ENCODE results near the gene KRT4.

The KRT4 gene

DNA sequence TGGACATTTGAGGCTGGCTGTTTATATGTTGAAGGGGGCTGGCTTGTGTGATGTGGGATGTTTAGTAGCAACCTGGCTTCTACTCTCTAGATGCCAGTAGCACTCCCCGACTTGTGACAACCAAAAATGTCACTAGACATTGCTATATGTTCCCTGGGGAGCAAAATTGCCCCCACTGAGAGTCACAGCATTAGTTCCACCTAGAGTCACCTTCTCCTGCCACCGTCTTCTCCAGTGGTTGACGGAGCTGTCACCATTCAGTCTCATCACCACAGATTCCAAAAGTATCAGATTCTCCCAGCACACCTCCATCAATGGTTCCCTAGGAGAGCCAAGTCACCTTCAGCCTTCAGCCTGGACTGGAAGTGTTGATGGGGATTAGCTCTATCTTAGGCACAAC lies 29.0 kb downstream of the KRT4 start:
- Histone ChIP-seq H3K36me3 (ENCODE audit: insufficient read depth, low read length) (no peaks in the 10 kb centered on the region), H3K4me3 (ENCODE audit: low read length) (no peak overlapping the region), H3K4me1 (ENCODE audit: control insufficient read depth, insufficient read depth, low read length) (no peaks in the 10 kb centered on the region), H3K27me3 (ENCODE audit: control insufficient read depth, insufficient read depth, low read length) (peaks cover 56% of the 10 kb centered on the region), H3K4me2 (ENCODE audit: low read length) (no peak overlapping the region), H3K9me3 (replicated peaks; ENCODE audit: low read length) (no peaks in the 10 kb centered on the region), H3K9ac (ENCODE audit: low read depth, low read length) (no peak overlapping the region)

DNA sequence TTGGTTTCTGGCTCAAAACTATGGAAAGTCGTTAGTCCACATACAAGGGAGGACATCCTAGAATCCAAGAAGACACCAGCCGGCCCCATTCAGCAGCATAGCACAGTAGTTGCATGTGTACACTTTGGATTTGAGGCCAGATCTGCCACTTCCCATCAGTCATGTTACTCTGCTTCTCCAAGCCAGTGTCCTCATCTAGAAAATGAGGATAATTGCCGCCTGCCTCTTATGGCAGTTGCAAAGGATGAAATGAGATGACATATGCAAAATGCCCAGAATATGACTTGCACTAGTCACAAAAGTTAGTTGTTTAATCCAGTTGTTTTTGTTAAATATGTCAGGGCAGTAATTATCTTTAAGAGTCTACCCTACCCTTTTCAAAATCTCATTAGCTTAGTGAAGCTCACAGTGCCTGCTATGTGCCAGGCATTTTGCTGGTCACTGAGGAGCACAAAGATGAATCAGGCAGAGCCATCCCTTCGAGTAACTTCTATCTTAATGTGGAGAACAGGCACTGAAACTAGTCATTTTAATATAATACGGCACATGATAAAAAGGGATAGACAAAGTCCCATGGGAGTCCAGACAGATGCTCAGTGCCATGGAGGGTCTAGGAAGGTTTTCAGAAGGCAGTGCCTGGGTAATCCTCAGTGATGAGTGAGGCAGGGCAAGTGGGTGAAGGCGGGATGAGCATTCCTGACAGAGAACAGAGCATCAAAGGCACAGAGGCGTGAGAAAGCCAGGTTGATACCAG lies 30.2 kb downstream of the KRT4 start:
- Histone ChIP-seq H3K9me3 (replicated peaks; ENCODE audit: low read length) (no peaks in the 10 kb centered on the region), H3K4me1 (ENCODE audit: control insufficient read depth, insufficient read depth, low read length) (no peaks in the 10 kb centered on the region), H3K36me3 (ENCODE audit: insufficient read depth, low read length) (no peaks in the 10 kb centered on the region), H3K9ac (ENCODE audit: low read depth, low read length) (no peak overlapping the region), H3K27me3 (ENCODE audit: control insufficient read depth, insufficient read depth, low read length) (peaks cover 56% of the 10 kb centered on the region), H3K4me3 (ENCODE audit: low read length) (no peak overlapping the region), H3K4me2 (ENCODE audit: low read length) (no peak overlapping the region)

DNA sequence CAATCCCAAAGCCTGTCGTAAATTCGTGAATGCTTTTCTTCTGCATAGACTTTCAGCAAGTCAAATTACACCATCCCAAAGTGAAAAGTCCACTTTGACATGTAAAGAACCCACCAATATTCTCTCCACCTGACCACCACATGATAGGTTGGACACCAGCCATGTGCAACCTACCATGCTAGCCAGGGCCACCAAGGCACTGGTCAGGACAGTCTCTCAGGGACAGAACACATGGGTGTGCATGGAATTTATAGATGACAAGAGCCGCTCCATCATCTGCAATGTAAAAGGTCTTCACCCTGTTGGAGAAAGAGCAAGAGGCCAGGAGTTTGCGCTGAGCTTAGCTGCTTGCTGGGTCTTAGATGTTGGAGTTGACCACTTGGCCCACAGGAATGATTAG lies 31.4 kb downstream of the KRT4 start:
- no peak overlapping the region for H3K4me3 ChIP-seq (ENCODE audit: low read length)
- peaks cover 62% of the 10 kb centered on the region for H3K27me3 ChIP-seq (ENCODE audit: control insufficient read depth, insufficient read depth, low read length)
- no peaks in the 10 kb centered on the region for H3K36me3 ChIP-seq (ENCODE audit: insufficient read depth, low read length)
- H3K4me1 ChIP-seq (ENCODE audit: control insufficient read depth, insufficient read depth, low read length), result no peaks in the 10 kb centered on the region
- H3K9ac ChIP-seq (ENCODE audit: low read depth, low read length), result no peak overlapping the region
- H3K9me3 ChIP-seq (replicated peaks; ENCODE audit: low read length), result no peaks in the 10 kb centered on the region
- no peak overlapping the region for H3K4me2 ChIP-seq (ENCODE audit: low read length)

DNA sequence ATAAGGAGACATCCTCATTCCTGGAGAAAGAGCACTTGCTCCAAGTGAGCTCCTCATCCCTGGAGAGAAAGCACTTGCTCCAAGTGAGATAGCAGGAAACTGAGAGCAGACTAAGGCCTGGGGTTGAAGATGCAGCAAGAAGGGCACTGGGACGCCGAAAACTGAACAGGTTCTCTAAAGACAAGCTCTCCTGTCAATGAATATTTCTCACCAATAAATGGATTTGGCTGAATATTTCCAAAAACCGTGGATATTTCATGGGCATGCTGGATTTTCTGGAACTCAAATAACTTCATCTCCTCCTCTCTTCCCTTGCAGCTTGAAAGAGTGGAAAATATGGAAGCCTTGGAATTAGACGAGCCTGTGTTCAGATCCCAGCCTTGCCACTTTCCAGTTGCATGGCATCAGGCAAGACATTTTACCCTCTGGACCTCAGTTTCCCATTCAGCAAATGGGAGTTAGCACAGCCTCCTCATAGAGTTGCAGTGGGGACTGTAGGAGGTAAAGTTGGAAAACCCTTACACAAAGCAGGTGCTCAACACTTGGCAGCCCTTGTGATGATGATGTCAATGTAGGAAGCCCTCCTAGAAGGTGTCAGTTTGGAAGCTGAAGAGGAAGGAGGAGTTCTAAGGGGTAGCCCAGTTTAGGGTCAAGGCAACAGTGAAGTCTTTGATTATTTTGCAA lies 32.4 kb downstream of the KRT4 start:
- H3K27me3 ChIP-seq (ENCODE audit: control insufficient read depth, insufficient read depth, low read length), result peaks cover 64% of the 10 kb centered on the region
- no peak overlapping the region for H3K4me2 ChIP-seq (ENCODE audit: low read length)
- H3K4me3 ChIP-seq (ENCODE audit: low read length), result no peak overlapping the region
- H3K4me1 ChIP-seq (ENCODE audit: control insufficient read depth, insufficient read depth, low read length), result no peaks in the 10 kb centered on the region
- H3K9me3 ChIP-seq (replicated peaks; ENCODE audit: low read length), result no peaks in the 10 kb centered on the region
- no peak overlapping the region for H3K9ac ChIP-seq (ENCODE audit: low read depth, low read length)
- H3K36me3 ChIP-seq (ENCODE audit: insufficient read depth, low read length), result no peaks in the 10 kb centered on the region

DNA sequence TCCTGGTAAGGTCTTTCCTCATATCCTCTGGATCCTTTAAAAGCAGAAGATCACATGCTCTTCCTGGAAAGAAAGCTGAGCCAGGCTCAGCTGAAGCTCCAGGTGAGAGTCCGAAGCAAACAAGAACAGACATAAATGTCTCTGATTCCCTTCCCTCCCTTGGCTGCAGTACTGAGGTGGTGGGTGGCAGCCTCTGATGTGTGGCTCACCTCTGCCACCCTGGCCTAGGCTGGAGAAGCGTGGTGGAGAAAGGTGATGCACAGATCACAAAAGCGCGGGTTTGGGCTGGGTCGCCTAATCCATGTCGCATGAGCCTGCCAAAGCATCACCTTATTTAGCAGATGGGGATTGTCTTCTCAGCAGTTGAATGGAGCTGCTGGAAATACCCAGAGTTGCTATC lies 34.0 kb downstream of the KRT4 start:
- Histone ChIP-seq H3K9me3 (replicated peaks; ENCODE audit: low read length) (no peaks in the 10 kb centered on the region), H3K9ac (ENCODE audit: low read depth, low read length) (no peak overlapping the region), H3K4me3 (ENCODE audit: low read length) (no peak overlapping the region), H3K27me3 (ENCODE audit: control insufficient read depth, insufficient read depth, low read length) (peaks cover 72% of the 10 kb centered on the region), H3K4me2 (ENCODE audit: low read length) (no peak overlapping the region), H3K36me3 (ENCODE audit: insufficient read depth, low read length) (no peaks in the 10 kb centered on the region), H3K4me1 (ENCODE audit: control insufficient read depth, insufficient read depth, low read length) (no peaks in the 10 kb centered on the region)

DNA sequence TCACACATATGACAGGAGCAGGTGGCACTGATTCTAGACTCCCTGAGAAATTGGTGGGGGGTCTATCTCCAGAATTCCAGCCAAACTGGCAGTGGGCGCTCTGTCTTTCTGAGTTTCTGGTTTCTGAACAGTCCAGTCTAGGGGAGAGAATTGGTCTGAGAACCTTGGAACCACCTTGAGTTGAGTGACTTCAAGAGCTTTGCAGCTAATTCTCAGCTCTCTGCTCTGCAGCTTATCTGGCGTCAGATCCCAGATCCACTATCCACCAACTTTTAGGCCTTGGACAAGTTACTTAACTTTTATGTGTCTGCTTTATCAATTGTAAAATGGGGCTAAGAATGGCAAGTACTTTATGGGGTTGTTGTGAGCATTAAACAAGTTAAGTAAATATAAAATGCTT lies 35.1 kb downstream of the KRT4 start:
- Histone ChIP-seq H3K4me2 (ENCODE audit: low read length) (no peak overlapping the region), H3K4me1 (ENCODE audit: control insufficient read depth, insufficient read depth, low read length) (no peaks in the 10 kb centered on the region), H3K4me3 (ENCODE audit: low read length) (no peak overlapping the region), H3K36me3 (ENCODE audit: insufficient read depth, low read length) (no peaks in the 10 kb centered on the region), H3K9me3 (replicated peaks; ENCODE audit: low read length) (no peaks in the 10 kb centered on the region), H3K27me3 (ENCODE audit: control insufficient read depth, insufficient read depth, low read length) (peaks cover 82% of the 10 kb centered on the region), H3K9ac (ENCODE audit: low read depth, low read length) (no peak overlapping the region)

DNA sequence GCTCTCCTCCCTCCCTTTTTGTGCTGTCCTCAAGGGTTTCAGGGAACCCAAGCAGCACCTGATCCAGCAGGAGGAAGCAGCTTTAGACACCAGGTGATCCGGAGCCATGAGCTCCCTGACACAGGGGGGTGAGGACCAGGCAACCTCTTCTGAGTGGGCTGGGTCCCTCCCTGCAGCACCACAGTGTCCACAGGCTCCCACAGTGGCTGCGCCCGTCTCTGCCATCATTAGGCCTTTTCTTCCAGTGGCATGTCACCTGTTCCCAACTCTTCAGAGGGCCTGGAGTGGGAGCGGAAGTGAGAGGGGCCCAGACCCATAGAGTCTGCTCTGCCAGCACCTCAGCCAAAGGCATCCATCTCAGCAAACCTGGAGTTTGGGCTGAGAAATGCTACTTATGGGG lies 36.4 kb downstream of the KRT4 start:
- no peak overlapping the region for H3K9ac ChIP-seq (ENCODE audit: low read depth, low read length)
- H3K27me3 ChIP-seq (ENCODE audit: control insufficient read depth, insufficient read depth, low read length), result peaks cover 87% of the 10 kb centered on the region
- H3K36me3 ChIP-seq (ENCODE audit: insufficient read depth, low read length), result no peaks in the 10 kb centered on the region

DNA sequence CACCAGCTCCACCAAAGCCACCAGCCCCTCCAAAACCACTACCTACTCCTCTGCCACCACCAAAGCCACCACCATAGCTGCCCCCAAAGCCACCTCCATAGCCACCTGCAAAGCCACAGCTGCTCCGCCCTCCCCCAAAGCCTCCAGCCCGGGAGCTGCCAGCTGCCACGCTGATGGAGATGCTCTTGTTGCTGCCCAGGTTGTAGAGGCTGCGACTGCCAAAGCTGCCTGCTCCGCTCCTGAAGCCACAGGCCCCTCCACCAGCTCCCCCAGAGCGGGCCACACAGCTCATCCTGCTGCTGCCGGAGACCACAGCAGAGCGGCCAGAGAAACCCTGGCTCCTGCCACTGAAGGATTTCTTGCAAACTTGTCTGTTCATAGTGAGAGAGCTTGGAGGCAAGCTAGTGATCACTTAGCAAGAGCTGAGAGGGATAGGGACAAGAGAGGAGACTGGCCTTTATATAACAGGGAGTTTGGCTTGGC lies 37.0 kb downstream of the KRT4 start, which contains the start of gene KRT76:
Gene KRT76, minus strand, starts transcription at position 433 of the 483 bp plus-strand sequence. Its CDS starts 54 bp downstream, at position 379.
- no peak within 1 kb of the TSS for H3K4me2 ChIP-seq (ENCODE audit: low read length)
- H3K4me3 ChIP-seq (ENCODE audit: low read length), result no peak within 1 kb of the TSS
- H3K9ac ChIP-seq (ENCODE audit: low read depth, low read length), result no peak within 1 kb of the TSS
- no peaks in the 10 kb centered on the region for H3K4me1 ChIP-seq (ENCODE audit: control insufficient read depth, insufficient read depth, low read length)
- peaks cover 86% of the 10 kb centered on the region for H3K27me3 ChIP-seq (ENCODE audit: control insufficient read depth, insufficient read depth, low read length)
- H3K36me3 ChIP-seq (ENCODE audit: insufficient read depth, low read length), result no peaks in the 10 kb centered on the region
- no peaks in the 10 kb centered on the region for H3K9me3 ChIP-seq (replicated peaks; ENCODE audit: low read length)

More for the DNA sequence above, 36.4 kb downstream of the KRT4 start:
- no peak overlapping the region for H3K4me3 ChIP-seq (ENCODE audit: low read length)
- no peaks in the 10 kb centered on the region for H3K4me1 ChIP-seq (ENCODE audit: control insufficient read depth, insufficient read depth, low read length)
- H3K9me3 ChIP-seq (replicated peaks; ENCODE audit: low read length), result no peaks in the 10 kb centered on the region
- no peak overlapping the region for H3K4me2 ChIP-seq (ENCODE audit: low read length)

DNA sequence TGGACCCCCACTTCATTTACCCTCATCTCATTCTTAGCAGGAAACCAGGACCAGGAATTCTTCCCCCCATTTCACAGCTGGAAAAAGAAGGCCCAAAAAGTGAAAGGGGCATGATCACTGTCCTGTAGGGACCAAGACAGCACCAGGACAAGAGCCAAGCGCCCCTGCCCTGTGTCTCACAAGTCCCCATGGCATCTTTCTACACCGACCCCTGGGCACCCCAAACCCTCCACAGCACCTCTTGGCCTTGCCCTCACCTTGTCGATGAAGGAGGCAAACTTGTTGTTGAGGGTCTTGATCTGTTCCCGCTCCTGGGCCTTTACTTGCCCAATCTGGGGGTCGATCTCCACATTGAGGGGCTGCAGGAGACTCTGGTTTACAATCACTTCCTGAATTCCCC lies 37.5 kb downstream of the KRT4 start:
- H3K27me3 ChIP-seq (ENCODE audit: control insufficient read depth, insufficient read depth, low read length), result peaks cover 86% of the 10 kb centered on the region

DNA sequence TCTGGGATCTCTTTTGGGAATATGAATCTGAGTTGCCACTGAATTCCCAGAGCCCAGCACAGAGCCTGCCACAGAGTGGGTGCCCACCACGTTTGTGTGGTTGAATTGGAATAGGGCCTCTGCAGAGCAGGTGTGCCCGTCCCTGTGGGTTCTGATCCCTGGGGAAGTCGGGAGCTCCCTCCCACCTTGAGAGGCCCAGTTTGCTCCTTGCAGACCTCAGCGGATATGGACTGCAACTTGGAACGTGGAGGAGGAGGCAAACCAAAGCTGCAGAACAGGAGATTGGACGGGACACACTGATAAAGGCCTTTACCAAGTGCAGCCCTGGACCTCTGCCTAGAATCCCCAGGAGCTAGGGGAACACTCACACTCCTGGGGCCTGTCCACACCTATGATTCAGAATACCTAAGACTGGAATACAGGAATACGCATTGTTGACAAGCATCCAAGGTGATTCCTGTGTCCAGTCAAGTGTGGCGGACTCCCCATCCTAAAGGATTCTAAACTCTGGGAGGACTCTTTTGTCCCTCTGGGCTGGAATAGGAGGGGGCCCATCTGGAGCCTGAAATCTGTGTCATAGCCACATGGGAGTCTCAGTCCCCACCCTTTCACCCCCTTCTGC lies 39.2 kb downstream of the KRT4 start:
- H3K36me3 ChIP-seq (ENCODE audit: insufficient read depth, low read length), result no peaks in the 10 kb centered on the region
- H3K4me3 ChIP-seq (ENCODE audit: low read length), result no peak overlapping the region
- H3K9ac ChIP-seq (ENCODE audit: low read depth, low read length), result no peak overlapping the region
- no peak overlapping the region for H3K4me2 ChIP-seq (ENCODE audit: low read length)
- H3K4me1 ChIP-seq (ENCODE audit: control insufficient read depth, insufficient read depth, low read length), result no peaks in the 10 kb centered on the region
- no peaks in the 10 kb centered on the region for H3K9me3 ChIP-seq (replicated peaks; ENCODE audit: low read length)
- peaks cover 77% of the 10 kb centered on the region for H3K27me3 ChIP-seq (ENCODE audit: control insufficient read depth, insufficient read depth, low read length)

More for the DNA sequence above, 37.5 kb downstream of the KRT4 start:
- Histone ChIP-seq H3K9ac (ENCODE audit: low read depth, low read length) (no peak overlapping the region), H3K36me3 (ENCODE audit: insufficient read depth, low read length) (no peaks in the 10 kb centered on the region), H3K4me1 (ENCODE audit: control insufficient read depth, insufficient read depth, low read length) (no peaks in the 10 kb centered on the region), H3K9me3 (replicated peaks; ENCODE audit: low read length) (no peaks in the 10 kb centered on the region), H3K4me2 (ENCODE audit: low read length) (no peak overlapping the region), H3K4me3 (ENCODE audit: low read length) (no peak overlapping the region)

DNA sequence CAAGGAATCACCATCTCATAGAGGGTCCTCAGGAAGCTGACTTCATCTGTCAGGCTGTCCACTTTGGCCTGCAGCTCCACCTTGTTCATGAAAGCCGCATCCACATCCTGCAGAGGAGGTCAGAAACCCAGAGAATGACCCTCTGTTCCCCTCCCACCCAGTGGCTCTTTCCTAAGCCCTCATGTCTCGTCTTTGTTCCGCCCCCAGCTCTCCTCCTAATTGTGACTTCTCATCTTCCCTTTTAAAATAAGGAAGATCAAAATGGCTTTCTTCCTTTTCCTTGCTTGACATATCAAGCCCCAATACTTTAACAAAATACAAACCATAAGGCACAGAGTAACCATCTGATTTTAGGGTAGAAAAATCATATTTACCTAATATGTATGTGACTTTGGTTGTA lies 41.1 kb downstream of the KRT4 start:
- Histone ChIP-seq H3K4me3 (ENCODE audit: low read length) (no peak overlapping the region), H3K4me2 (ENCODE audit: low read length) (no peak overlapping the region), H3K36me3 (ENCODE audit: insufficient read depth, low read length) (no peaks in the 10 kb centered on the region), H3K9me3 (replicated peaks; ENCODE audit: low read length) (no peaks in the 10 kb centered on the region), H3K27me3 (ENCODE audit: control insufficient read depth, insufficient read depth, low read length) (peaks cover 68% of the 10 kb centered on the region), H3K9ac (ENCODE audit: low read depth, low read length) (no peak overlapping the region), H3K4me1 (ENCODE audit: control insufficient read depth, insufficient read depth, low read length) (no peaks in the 10 kb centered on the region)
